ENCODE data around the gene SLC17A7.

The SLC17A7 gene

GRCh38 chr19:49425922-49426592 lies 15.3 kb downstream of the SLC17A7 start:
- no peak for TF ChIP-seq REST (IDR thresholded peaks at IDR 0.05; ENCODE audit: insufficient read depth in 1 of 2, low read depth in 2 of 2, low read length in 2 of 2)

GRCh38 chr19:49425178-49425577 lies 16.1 kb downstream of the SLC17A7 start, which contains the start of gene GFY:
GFY (plus strand) TSS chr19:49425388; CDS start chr19:49426431, 1,043 bp downstream.
- TF ChIP-seq POLR2AphosphoS5 (IDR thresholded peaks at IDR 0.05; ENCODE audit: low read depth, low read length) (no peak), REST (IDR thresholded peaks at IDR 0.05; ENCODE audit: insufficient read depth in 1 of 2, low read depth in 2 of 2, low read length in 2 of 2) (no peak), SIN3A (IDR thresholded peaks at IDR 0.05; ENCODE audit: borderline replicate concordance, insufficient read depth, low read length) (no peak), FOXP2 (optimal IDR thresholded peaks at IDR 0.05; ENCODE audit: borderline replicate concordance, extremely low read depth, extremely low read length, insufficient read depth) (no peak), TAF1 (IDR thresholded peaks at IDR 0.05; ENCODE audit: borderline replicate concordance, insufficient read depth, low read length) (no peak)

GRCh38 chr19:49423985-49424303 lies 17.4 kb downstream of the SLC17A7 start:
- TF ChIP-seq REST (IDR thresholded peaks at IDR 0.05; ENCODE audit: insufficient read depth in 1 of 2, low read depth in 2 of 2, low read length in 2 of 2): no peak
- TF ChIP-seq POLR2AphosphoS5 (IDR thresholded peaks at IDR 0.05; ENCODE audit: low read depth, low read length): no peak
- TF ChIP-seq FOXP2 (optimal IDR thresholded peaks at IDR 0.05; ENCODE audit: borderline replicate concordance, extremely low read depth, extremely low read length, insufficient read depth): no peak
- TF ChIP-seq SIN3A (IDR thresholded peaks at IDR 0.05; ENCODE audit: borderline replicate concordance, insufficient read depth, low read length): no peak
- no peak for TF ChIP-seq TAF1 (IDR thresholded peaks at IDR 0.05; ENCODE audit: borderline replicate concordance, insufficient read depth, low read length)

- TF ChIP-seq REST (IDR thresholded peaks at IDR 0.05; ENCODE audit: insufficient read depth in 1 of 2, low read depth in 2 of 2, low read length in 2 of 2) (no peak), SIN3A (IDR thresholded peaks at IDR 0.05; ENCODE audit: borderline replicate concordance, insufficient read depth, low read length) (no peak), TAF1 (IDR thresholded peaks at IDR 0.05; ENCODE audit: borderline replicate concordance, insufficient read depth, low read length) (no peak), POLR2AphosphoS5 (IDR thresholded peaks at IDR 0.05; ENCODE audit: low read depth, low read length) (no peak)
Observed at GRCh38 chr19:49423071-49423984, 18.0 kb downstream of the SLC17A7 start, which contains the start of gene PTH2. PTH2 (minus strand) TSS chr19:49423441; CDS start chr19:49423339, 102 bp downstream.

All from PFSK-1 (cell line).